Activated CD8-positive, alpha-beta T cell treated with anti-CD3 and anti-CD28 coated beads for 36 hours (primary cell): ENCODE results near the gene COPS7B. TPM values are rescaled to one million over a fixed set of nuclear protein-coding genes. Genes with fewer than 3 reads are reported as not detected.

ENCODE experiments used
- ATAC-seq: fragments of 200-7000 bp; cut with Tn5 transposase; one replicate; pipeline ENCODE4 v1.10.0; 2021; ENCODE audit warnings: mild to moderate bottlenecking, moderate library complexity
- CTCF ChIA-PET: fragments of 350-600 bp; sonication (Branson Sonifier 250); formaldehyde crosslinking; loops from one replicate; lab custom pipeline; 2021; ENCODE audit warnings: antibody characterized with exemption; lab: Charles Lee
- POLR2A ChIA-PET: fragments of 350-600 bp; sonication (Branson Sonifier 250); formaldehyde crosslinking; loops from one replicate; lab custom pipeline; 2021; ENCODE audit warnings: antibody characterized with exemption; lab: Charles Lee
- DNase-seq: peaks from one replicate; pipeline ENCODE4 v3.0.0-alpha.2; 2020
- H3K27ac Mint-ChIP-seq: one replicate; pipeline ENCODE4 v1.8.0; 2021; ENCODE audit warnings: mild to moderate bottlenecking, mixed read lengths
- H3K27me3 Mint-ChIP-seq: one replicate; pipeline ENCODE4 v1.8.0; 2021; ENCODE audit warnings: mixed read lengths
- H3K36me3 Mint-ChIP-seq: one replicate; pipeline ENCODE4 v1.8.0; 2021; ENCODE audit warnings: low read depth, mixed read lengths
- H3K4me1 Mint-ChIP-seq: one replicate; pipeline ENCODE4 v1.8.0; 2021; ENCODE audit warnings: low read depth, mixed read lengths
- H3K4me3 Mint-ChIP-seq: one replicate; pipeline ENCODE4 v1.8.0; 2021; ENCODE audit warnings: mild to moderate bottlenecking, moderate library complexity, mixed read lengths
- H3K9me3 Mint-ChIP-seq: one replicate; pipeline ENCODE4 v1.8.0; 2021; ENCODE audit warnings: mixed read lengths
- CTCF ChIP-seq: fragments of 200-600 bp; IDR thresholded peaks from one replicate; pipeline ENCODE4 v1.8.0; 2022; ENCODE audit warnings: antibody characterized with exemption, mild to moderate bottlenecking
- intact Hi-C: fragments of 100-400 bp; cut with micrococcal nuclease; formaldehyde crosslinking; loops from one replicate; pipeline ENCODE4 v1.10.0; 2022
- total RNA-seq, 2 experiments: library from RNA; stranded (reverse); gene quantifications; one replicate each; pipeline ENCODE4 v1.2.3, GENCODE V29; 2021

COPS7B gene
- total RNA-seq, 2 experiments from 2014 or later: 51.3 to 53.6 TPM

- CTCF ChIA-PET: interaction anchor here (1.0 kb wide), 1 partner anchor 9 kb away, joined by 4 read pairs; no protein-coding TSS in a partner anchor
- ATAC-seq (no peak), DNase-seq (no peak)
- no peak for TF ChIP-seq CTCF
- no peak overlapping the region for H3K4me3 Mint-ChIP-seq
- intact Hi-C loops: no loop called here
- no peak overlapping the region for H3K27ac Mint-ChIP-seq
- H3K36me3 Mint-ChIP-seq: peaks cover 29% of the 10 kb centered on the region
- H3K27me3 Mint-ChIP-seq: no peaks in the 10 kb centered on the region
- H3K9me3 Mint-ChIP-seq: no peaks in the 10 kb centered on the region
- peaks cover 19% of the 10 kb centered on the region for H3K4me1 Mint-ChIP-seq
- POLR2A ChIA-PET: no interaction called here
Measured at GRCh38 chr2:231791107-231791506, 4.9 kb downstream of the COPS7B start.

GRCh38 chr2:231794383-231794782, 8.1 kb downstream of the COPS7B start:
- Mint-ChIP-seq H3K36me3 (peaks cover 43% of the 10 kb centered on the region), H3K9me3 (no peaks in the 10 kb centered on the region), H3K4me3 (no peak overlapping the region), H3K27me3 (no peaks in the 10 kb centered on the region), H3K27ac (no peak overlapping the region), H3K4me1 (peaks cover 3% of the 10 kb centered on the region)
- DNase-seq: no peak
- ATAC-seq: no peak
- ChIA-PET CTCF (interaction anchor here (0.8 to 1.4 kb wide), 3 partner anchors 10 to 106 kb away, joined by 3 to 5 read pairs (median 3); no protein-coding TSS in a partner anchor), POLR2A (interaction anchor here (0.6 kb wide), 1 partner anchor 216 kb away, joined by 3 read pairs; no protein-coding TSS in a partner anchor)
- TF ChIP-seq CTCF: no peak
- intact Hi-C loops: no loop called here

GRCh38 chr2:231795525-231796327, 9.5 kb downstream of the COPS7B start:
- CTCF ChIA-PET: interaction anchor here (0.6 to 2.1 kb wide), 8 partner anchors 16 to 183 kb away, joined by 3 to 6 read pairs (median 4); no protein-coding TSS in a partner anchor

DNA sequence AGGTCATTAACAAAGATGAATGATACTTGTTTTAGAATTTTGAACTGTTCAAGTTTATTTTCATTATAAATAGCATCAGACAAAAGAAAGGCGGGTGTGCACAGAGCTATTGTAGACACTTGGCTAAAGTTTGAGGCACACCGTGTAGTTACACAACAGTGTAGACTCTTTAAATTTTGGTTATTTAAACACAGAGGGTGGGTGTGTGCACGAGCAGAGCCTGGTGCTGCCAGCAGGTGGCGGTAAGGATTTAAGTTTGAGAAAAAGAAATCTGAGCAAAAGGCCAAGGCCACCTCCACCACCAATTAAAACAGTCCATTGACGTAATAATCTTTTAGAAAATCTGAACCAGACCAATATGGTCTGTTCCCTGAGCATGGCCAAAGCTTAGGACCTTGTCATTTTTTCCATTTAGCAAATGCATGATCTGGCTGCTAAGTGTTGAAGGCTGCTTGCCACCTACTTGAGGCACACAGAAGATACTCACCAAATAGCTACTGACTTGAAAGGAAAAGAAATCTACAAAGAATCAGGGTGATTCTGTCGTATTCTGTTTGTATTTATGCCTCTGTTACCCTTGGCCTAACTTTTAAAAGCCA, 14.3 kb downstream of the COPS7B start:
- Mint-ChIP-seq H3K4me1 (peaks cover 2% of the 10 kb centered on the region), H3K9me3 (no peaks in the 10 kb centered on the region), H3K36me3 (peaks cover 26% of the 10 kb centered on the region), H3K4me3 (no peak overlapping the region), H3K27ac (no peak overlapping the region), H3K27me3 (no peaks in the 10 kb centered on the region)
- intact Hi-C loops: no loop called here
- ChIA-PET CTCF (interaction anchor here (0.6 to 3.5 kb wide), 21 partner anchors 8 to 492 kb away, joined by 3 to 14 read pairs (median 4); partner anchors contain the start of gene COPS7B), POLR2A (interaction anchor here (1.0 to 1.5 kb wide), 3 partner anchors 11 to 86 kb away, joined by 3 to 7 read pairs (median 3); partner anchors contain the start of gene COPS7B)
- peak; percentile 81 for TF ChIP-seq CTCF
- peak; percentile 81 for ATAC-seq
- DNase-seq: peak; percentile 75

More at GRCh38 chr2:231795525-231796327, 9.5 kb downstream of the COPS7B start:
- POLR2A ChIA-PET: interaction anchor here (1.9 kb wide), 1 partner anchor 10 kb away, joined by 12 read pairs; the partner anchor contains the start of gene COPS7B
- DNase-seq (no peak), ATAC-seq (no peak)
- no peaks in the 10 kb centered on the region for H3K27me3 Mint-ChIP-seq
- no peak overlapping the region for H3K4me3 Mint-ChIP-seq
- peak; percentile 17 for TF ChIP-seq CTCF
- H3K27ac Mint-ChIP-seq: no peak overlapping the region
- peaks cover 45% of the 10 kb centered on the region for H3K36me3 Mint-ChIP-seq
- intact Hi-C loops: no loop called here
- H3K9me3 Mint-ChIP-seq: no peaks in the 10 kb centered on the region
- H3K4me1 Mint-ChIP-seq: peaks cover 2% of the 10 kb centered on the region
